ENCODE results near the gene DLG2. TPM values are rescaled to one million over a fixed set of nuclear protein-coding genes. Genes with fewer than 3 reads are reported as not detected.
"Not testable (repeated sequence)": the region's sequence is repeated elsewhere in the genome, so short reads cannot be mapped to it uniquely, and the experiment has no call there.

Gene DLG2
- polyA plus RNA-seq, 1 donor: 14.7 TPM

DNA sequence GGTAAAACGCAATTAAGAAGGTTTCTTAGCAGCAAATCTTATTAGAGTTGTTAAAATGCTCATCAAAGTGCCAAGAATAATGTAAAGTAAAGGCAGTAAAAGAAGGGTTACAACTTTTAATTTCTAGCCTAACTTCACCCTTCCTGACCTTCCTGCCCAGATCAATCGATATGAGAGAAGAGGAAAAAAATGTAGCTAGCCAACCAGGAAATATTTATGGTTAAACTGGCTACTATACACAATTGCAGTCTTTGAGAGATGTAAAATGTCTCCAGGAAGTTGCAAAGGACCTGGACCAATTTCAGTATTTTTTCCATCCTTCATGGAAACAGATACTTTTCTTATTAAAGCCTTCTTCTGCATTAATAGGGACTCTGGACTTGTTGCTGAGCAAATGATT, 2199.2 kb downstream of the DLG2 start:
- peak; percentile 40 for DNase-seq

DNA sequence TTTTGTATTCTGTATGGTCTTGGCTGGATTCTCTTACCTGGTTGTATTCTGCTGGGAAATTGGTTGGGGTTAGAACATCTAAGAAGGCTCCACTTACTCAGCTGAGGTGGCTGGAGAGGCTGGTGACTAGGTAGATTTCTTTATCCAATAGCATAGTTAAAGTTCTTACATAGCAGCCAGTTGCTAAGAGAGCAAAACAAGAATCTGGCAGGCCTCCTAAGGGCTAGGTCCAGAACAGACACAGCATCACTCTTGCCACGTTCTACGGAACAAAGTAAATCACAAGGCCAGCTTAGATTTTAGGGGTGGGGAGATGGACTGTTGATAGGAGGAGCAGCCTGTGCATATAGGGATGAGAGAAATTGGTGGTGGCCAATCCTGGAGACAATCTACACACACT, 2199.6 kb downstream of the DLG2 start:
- DNase-seq: peak; percentile 68

DNA sequence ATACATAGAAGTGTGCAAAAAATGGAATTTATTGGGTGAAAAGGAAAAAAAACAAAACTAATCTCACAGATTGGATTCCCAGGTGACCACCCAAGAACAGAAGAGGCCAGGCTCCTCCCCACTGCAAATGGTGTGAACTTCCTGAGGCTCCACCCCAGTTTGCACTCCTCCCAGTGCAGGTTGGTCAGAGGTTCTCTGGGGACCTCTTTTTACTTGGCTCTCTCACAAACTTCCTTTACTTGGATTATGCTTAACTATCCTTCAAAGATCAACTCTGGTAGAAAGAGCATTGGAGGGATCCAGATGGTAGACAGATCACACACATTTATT, 2202.0 kb downstream of the DLG2 start:
- DNase-seq: no peak

DNA sequence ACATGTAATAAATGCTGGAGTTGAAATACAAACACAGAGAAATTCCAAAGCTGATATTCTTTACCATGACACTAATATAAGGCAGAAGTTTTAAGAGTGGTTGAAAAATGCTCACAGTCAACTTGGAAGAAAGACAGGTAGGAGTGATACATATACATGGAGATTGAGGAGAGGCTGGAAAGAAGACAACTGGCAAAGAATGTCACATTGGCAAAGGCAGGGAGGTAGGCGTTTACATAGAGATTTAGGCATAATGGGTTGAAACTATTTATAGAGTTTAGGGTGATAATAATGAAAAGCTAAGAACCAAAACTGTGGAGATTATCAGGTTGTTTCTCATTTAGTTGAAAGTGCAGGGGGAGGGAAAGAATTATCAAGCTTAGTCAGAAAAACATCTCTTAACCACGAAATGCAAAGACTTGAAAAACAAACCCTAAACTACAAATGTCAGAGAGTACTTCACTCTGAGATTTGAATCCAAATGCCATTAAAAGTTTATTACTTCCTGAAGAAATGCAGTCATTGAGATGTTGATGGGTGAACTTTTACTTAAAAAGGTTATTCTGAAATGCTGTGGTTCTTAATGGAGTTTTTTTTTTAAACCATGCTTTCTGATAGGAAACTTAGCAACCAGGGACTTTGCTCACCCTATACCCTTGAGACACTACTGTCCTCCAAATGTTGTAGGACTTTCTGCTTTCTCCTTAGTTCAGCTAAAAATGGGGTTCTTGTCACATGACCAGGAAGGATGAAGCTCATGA, 2202.6 kb downstream of the DLG2 start:
- DNase-seq: no peak

DNA sequence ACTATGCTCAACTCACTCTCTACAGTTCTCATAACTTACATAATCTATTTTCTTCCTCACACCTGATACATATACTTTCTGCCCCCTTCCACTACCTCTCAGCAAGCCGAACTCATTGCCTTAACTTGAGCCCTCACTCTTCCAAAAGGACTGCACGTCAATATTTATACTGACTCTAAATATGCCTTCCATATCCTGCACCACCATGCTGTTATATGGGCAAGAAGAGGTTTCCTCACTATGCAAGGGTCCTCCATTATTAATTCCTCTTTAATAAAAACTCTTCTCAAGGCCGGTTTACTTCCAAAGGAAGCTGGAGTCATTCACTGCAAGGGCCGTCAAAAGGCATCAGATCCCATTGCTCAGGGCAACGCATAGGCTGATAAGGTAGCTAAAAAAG, 2204.5 kb downstream of the DLG2 start:
- not testable (repeated sequence) for DNase-seq

DNA sequence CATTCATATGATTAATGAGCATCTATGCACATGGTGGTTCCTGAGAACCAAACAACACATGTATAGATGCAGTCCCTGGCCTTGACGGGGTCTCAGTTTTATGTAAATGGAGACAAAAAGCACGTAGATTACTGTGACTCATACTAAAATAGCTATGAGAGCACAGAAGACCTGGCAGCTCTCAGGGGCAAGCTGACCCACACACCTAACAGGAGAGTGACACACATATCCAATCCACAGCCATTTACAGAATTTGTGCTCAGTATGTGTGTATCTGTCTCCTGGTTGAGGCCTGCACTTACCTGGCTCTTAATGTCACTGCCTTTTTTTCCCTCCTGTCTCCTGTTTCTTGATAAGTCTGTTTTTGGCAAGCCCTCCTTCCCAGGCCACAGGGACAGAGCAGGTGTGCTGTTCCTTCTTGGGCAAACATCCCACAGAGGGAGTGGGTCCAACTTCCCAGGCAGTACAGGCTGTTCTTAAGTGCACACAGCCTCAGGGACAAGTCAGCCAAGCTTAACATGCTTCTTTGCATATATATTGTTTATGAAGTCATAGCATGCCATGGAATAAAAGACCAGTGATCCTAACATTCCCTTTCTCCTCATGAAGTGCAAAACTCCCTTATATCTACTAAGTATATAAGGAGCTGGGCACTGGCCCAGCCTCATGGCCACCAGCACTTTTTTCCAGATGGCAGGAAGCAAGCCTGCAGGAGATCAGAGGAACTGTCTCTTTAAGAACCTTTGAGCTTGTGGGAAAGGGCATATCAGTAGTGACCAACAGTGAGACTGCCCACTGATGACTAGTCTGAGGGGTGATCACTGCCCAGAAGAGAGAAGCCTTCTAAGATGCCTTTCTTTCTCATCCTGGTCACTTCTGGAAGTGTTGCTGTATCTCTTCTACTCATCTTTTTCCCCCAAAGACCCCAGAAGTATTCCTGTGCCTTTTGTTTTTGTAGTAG, 2216.3 kb downstream of the DLG2 start:
- DNase-seq: no peak

DNA sequence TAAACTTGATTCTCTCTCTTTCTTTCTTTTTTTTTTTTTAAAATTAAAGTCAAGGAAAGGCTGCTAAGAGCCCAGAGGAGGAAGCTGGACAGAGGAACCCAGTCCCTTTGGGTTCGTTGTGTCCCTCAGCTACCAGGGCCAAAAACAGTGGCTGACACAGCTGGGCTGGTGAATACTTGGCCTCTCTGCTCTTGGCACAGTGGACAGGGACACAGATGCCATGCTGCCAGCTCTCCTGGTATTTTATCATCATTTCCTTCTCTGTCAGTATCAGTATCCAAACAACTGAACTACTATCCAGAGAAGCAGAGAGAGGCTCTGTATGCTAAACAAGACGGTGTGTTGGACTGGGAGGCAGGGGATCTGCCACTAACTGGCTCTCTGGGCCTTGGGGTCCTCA, 2217.3 kb downstream of the DLG2 start:
- DNase-seq: no peak

DNA sequence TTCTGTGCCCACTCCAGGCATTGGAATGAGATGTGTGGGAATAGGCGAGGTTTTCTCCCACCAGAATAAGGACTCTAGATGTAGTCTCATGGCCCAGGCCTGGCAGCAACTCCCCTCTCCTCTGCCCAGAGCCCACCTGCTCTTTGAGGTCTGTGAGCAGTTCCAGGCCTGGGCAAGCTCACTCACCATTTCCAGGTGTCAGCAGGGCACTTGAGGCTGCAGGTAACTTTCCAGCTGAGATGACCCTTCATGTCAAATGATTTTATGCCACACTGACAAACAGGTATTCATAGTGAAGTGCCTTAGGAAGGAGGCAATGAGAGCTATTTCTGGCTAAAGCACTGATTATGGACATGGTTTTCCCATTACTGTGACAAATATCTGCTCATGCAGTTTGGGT, 2217.7 kb downstream of the DLG2 start:
- DNase-seq: no peak

DNA sequence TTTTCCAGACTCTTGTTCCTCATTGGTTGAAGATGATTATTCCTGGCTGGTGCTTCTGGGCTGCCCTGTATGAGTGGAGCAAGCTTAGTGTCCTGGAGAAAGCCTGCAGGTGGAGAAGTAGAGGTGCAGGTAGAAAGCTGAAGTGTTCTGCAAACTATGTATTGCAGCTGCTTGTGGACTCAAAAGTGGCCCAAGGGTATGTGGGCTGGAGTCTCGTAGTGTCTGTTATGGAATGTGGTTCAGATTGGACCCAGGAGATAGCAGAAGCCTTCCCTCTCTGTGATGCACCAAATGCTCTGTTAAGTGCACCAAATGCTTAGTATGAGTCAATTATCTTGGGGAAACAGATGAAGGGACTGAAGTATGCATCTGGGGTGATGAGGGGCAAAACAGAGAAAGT, 2218.2 kb downstream of the DLG2 start:
- DNase-seq: no peak

Other genes with a start within 250 kb of the DLG2 start
- gene TMEM126B, start 1.2 kb upstream of the DLG2 start, polyA plus RNA-seq (ENCODE audit: insufficient read length): 36.0 TPM
- gene TMEM126A, start 20.6 kb upstream of the DLG2 start, polyA plus RNA-seq (ENCODE audit: insufficient read length): 30.2 TPM
- gene CREBZF, start 37.8 kb upstream of the DLG2 start, polyA plus RNA-seq (ENCODE audit: insufficient read length): 50.5 TPM
- 1.9 TPM for gene CCDC89, start 58.9 kb upstream of the DLG2 start, polyA plus RNA-seq (ENCODE audit: insufficient read length)
- 69.7 TPM for gene SYTL2, start 183.8 kb upstream of the DLG2 start, polyA plus RNA-seq (ENCODE audit: insufficient read length)
- gene CCDC83, start 228.0 kb upstream of the DLG2 start, polyA plus RNA-seq (ENCODE audit: insufficient read length): not detected